Rectal smooth muscle tissue (tissue), 1 donor: ENCODE measurements around the gene TASOR.
"Not testable (repeated sequence)": the region's sequence is repeated elsewhere in the genome, so short reads cannot be mapped to it uniquely, and the experiment has no call there.

Experiments
- H3K27ac ChIP-seq: one replicate; pipeline ENCODE4 v1.7.0; 2013; ENCODE audit warnings: low read depth, low read length, inconsistent platforms
- H3K27me3 ChIP-seq: one replicate; pipeline ENCODE4 v1.7.0; 2013; ENCODE audit warnings: low read length; ENCODE audit not compliant: control insufficient read depth, insufficient read depth
- H3K36me3 ChIP-seq: one replicate; pipeline ENCODE4 v1.7.0; 2013; ENCODE audit warnings: low read length; ENCODE audit not compliant: control insufficient read depth, insufficient read depth
- H3K4me1 ChIP-seq: one replicate; pipeline ENCODE4 v1.7.0; 2013; ENCODE audit warnings: low read length; ENCODE audit not compliant: control insufficient read depth, insufficient read depth
- H3K4me3 ChIP-seq: one replicate; pipeline ENCODE4 v1.7.0; 2013; ENCODE audit warnings: low read length
- H3K9ac ChIP-seq: one replicate; pipeline ENCODE4 v1.7.0; 2013; ENCODE audit warnings: low read length

The TASOR gene

GRCh38 chr3:56683122-56683817 is at the start of gene TASOR:
TSS of gene TASOR (minus strand) at chr3:56683265. CDS start at chr3:56683006, 259 bp downstream.
- H3K27ac ChIP-seq: peak within 1 kb of the TSS; percentile 100
- peaks cover 4% of the 10 kb centered on the region for H3K4me1 ChIP-seq
- H3K4me3 ChIP-seq: peak within 1 kb of the TSS; percentile 89
- H3K27me3 ChIP-seq: no peaks in the 10 kb centered on the region
- H3K36me3 ChIP-seq: no peaks in the 10 kb centered on the region
- H3K9ac ChIP-seq: peak within 1 kb of the TSS; percentile 77

- Histone ChIP-seq H3K36me3 (peaks cover 18% of the 10 kb centered on the region), H3K4me3 (no peak overlapping the region), H3K27ac (no peak overlapping the region), H3K9ac (no peak overlapping the region), H3K27me3 (no peaks in the 10 kb centered on the region), H3K4me1 (no peaks in the 10 kb centered on the region)
These were observed 49.0 kb upstream of the TASOR start for GRCh38 chr3:56732109-56732508.

GRCh38 chr3:56725175-56725574 is 42.1 kb upstream of the TASOR start:
- Histone ChIP-seq H3K4me1 (no peaks in the 10 kb centered on the region), H3K4me3 (no peak overlapping the region), H3K36me3 (peaks cover 11% of the 10 kb centered on the region), H3K27ac (no peak overlapping the region), H3K9ac (no peak overlapping the region), H3K27me3 (no peaks in the 10 kb centered on the region)

- H3K4me3 ChIP-seq: no peak overlapping the region
- H3K9ac ChIP-seq: no peak overlapping the region
- H3K4me1 ChIP-seq: no peaks in the 10 kb centered on the region
- H3K36me3 ChIP-seq: peaks cover 10% of the 10 kb centered on the region
- no peaks in the 10 kb centered on the region for H3K27me3 ChIP-seq
- H3K27ac ChIP-seq: no peak overlapping the region
These were observed 41.6 kb upstream of the TASOR start for GRCh38 chr3:56724676-56725075.

GRCh38 chr3:56720849-56721248 is 37.8 kb upstream of the TASOR start:
- H3K4me1 ChIP-seq: no peaks in the 10 kb centered on the region
- H3K9ac ChIP-seq: no peak overlapping the region
- H3K27ac ChIP-seq: no peak overlapping the region
- no peaks in the 10 kb centered on the region for H3K36me3 ChIP-seq
- no peak overlapping the region for H3K4me3 ChIP-seq
- no peaks in the 10 kb centered on the region for H3K27me3 ChIP-seq

- not testable (repeated sequence) for H3K4me3 ChIP-seq, H3K36me3 ChIP-seq, H3K4me1 ChIP-seq, H3K27me3 ChIP-seq, H3K27ac ChIP-seq, H3K9ac ChIP-seq
These were observed 35.7 kb upstream of the TASOR start for GRCh38 chr3:56718809-56719208.

- H3K27me3 ChIP-seq: no peaks in the 10 kb centered on the region
- H3K4me1 ChIP-seq: no peaks in the 10 kb centered on the region
- no peak overlapping the region for H3K4me3 ChIP-seq
- H3K36me3 ChIP-seq: no peaks in the 10 kb centered on the region
- H3K27ac ChIP-seq: no peak overlapping the region
- H3K9ac ChIP-seq: no peak overlapping the region
These were observed 28.3 kb upstream of the TASOR start for GRCh38 chr3:56711344-56711743.

- not testable (repeated sequence) for H3K9ac ChIP-seq, H3K36me3 ChIP-seq, H3K27ac ChIP-seq, H3K4me3 ChIP-seq, H3K4me1 ChIP-seq, H3K27me3 ChIP-seq
These were observed 24.3 kb upstream of the TASOR start for GRCh38 chr3:56707412-56707811.

- H3K36me3 ChIP-seq: no peaks in the 10 kb centered on the region
- no peak overlapping the region for H3K4me3 ChIP-seq
- H3K9ac ChIP-seq: no peak overlapping the region
- peaks cover 2% of the 10 kb centered on the region for H3K4me1 ChIP-seq
- no peaks in the 10 kb centered on the region for H3K27me3 ChIP-seq
- no peak overlapping the region for H3K27ac ChIP-seq
These were observed 23.6 kb upstream of the TASOR start for GRCh38 chr3:56706629-56707028.

- peaks cover 2% of the 10 kb centered on the region for H3K4me1 ChIP-seq
- no peaks in the 10 kb centered on the region for H3K27me3 ChIP-seq
- H3K4me3 ChIP-seq: no peak overlapping the region
- H3K36me3 ChIP-seq: no peaks in the 10 kb centered on the region
- no peak overlapping the region for H3K9ac ChIP-seq
- H3K27ac ChIP-seq: no peak overlapping the region
These were observed 21.6 kb upstream of the TASOR start for GRCh38 chr3:56704706-56705105.

- no peak overlapping the region for H3K27ac ChIP-seq
- H3K27me3 ChIP-seq: no peaks in the 10 kb centered on the region
- peaks cover 2% of the 10 kb centered on the region for H3K4me1 ChIP-seq
- H3K36me3 ChIP-seq: no peaks in the 10 kb centered on the region
- H3K9ac ChIP-seq: no peak overlapping the region
- no peak overlapping the region for H3K4me3 ChIP-seq
These were observed 19.6 kb upstream of the TASOR start for GRCh38 chr3:56702490-56703315.

- no peak overlapping the region for H3K9ac ChIP-seq
- no peak overlapping the region for H3K4me3 ChIP-seq
- H3K27me3 ChIP-seq: no peaks in the 10 kb centered on the region
- peaks cover 2% of the 10 kb centered on the region for H3K4me1 ChIP-seq
- H3K27ac ChIP-seq: no peak overlapping the region
- H3K36me3 ChIP-seq: no peaks in the 10 kb centered on the region
These were observed 17.1 kb upstream of the TASOR start for GRCh38 chr3:56700151-56700550.
